ENCODE measurements around the gene EMILIN2. TPM values are rescaled to one million over a fixed set of nuclear protein-coding genes. Genes with fewer than 3 reads are reported as not detected.

Gene EMILIN2
- polyA plus RNA-seq, 2 of the 4 experiments (the other 2 are of a cell fraction), result 5.4 to 7.8 TPM

GRCh38 chr18:2927745-2928144 is 80.9 kb downstream of the EMILIN2 start:
- TF ChIP-seq FOSL2 (IDR thresholded peaks at IDR 0.05) (no peak), FOSL2 (CRISPR knock-in tag; IDR thresholded peaks at IDR 0.05) (no peak), NPAS2 (CRISPR knock-in tag; IDR thresholded peaks at IDR 0.05; ENCODE audit: borderline replicate concordance) (no peak), HEYL (CRISPR knock-in tag; IDR thresholded peaks at IDR 0.05) (no peak), HDAC2 (IDR thresholded peaks at IDR 0.05) (no peak), E2F6 (IDR thresholded peaks at IDR 0.05; ENCODE audit: borderline replicate concordance, low read depth) (no peak), SREBF2 (IDR thresholded peaks at IDR 0.05) (no peak), KDM1A (IDR thresholded peaks at IDR 0.05; ENCODE audit: low read depth) (no peak), EHF (CRISPR knock-in tag; IDR thresholded peaks at IDR 0.05) (no peak), FOXS1 (CRISPR knock-in tag; IDR thresholded peaks at IDR 0.05) (no peak), PBX3 (IDR thresholded peaks at IDR 0.05) (no peak), KDM5A (IDR thresholded peaks at IDR 0.05) (no peak)
- TF ChIP-seq, protein P1, sequence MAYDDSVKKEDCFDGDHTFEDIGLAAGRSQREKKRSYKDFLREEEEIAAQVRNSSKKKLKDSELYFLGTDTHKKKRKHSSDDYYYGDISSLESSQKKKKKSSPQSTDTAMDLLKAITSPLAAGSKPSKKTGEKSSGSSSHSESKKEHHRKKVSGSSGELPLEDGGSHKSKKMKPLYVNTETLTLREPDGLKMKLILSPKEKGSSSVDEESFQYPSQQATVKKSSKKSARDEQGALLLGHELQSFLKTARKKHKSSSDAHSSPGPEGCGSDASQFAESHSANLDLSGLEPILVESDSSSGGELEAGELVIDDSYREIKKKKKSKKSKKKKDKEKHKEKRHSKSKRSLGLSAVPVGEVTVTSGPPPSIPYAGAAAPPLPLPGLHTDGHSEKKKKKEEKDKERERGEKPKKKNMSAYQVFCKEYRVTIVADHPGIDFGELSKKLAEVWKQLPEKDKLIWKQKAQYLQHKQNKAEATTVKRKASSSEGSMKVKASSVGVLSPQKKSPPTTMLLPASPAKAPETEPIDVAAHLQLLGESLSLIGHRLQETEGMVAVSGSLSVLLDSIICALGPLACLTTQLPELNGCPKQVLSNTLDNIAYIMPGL (CRISPR knock-in tag; IDR thresholded peaks at IDR 0.05; ENCODE audit: borderline replicate concordance), result no peak

GRCh38 chr18:2932247-2933181 is 85.7 kb downstream of the EMILIN2 start:
- Histone ChIP-seq H3K4me1 (peaks cover 29% of the 10 kb centered on the region), H3K4me3 (no peak overlapping the region), H3K9me3 (no peaks in the 10 kb centered on the region), H3K4me2 (peak overlapping the region; percentile 58), H3K27ac (peak overlapping the region; percentile 27 to 71; a peak in 4 of 6 replicates)
- peak; percentile 77 for TF ChIP-seq CTCF (IDR thresholded peaks at IDR 0.05)
- no peak for TF ChIP-seq FOSL2 (IDR thresholded peaks at IDR 0.05)
- TF ChIP-seq FOSL2 (CRISPR knock-in tag; IDR thresholded peaks at IDR 0.05), result no peak
- TF ChIP-seq JUN (IDR thresholded peaks at IDR 0.05), result no peak
- no peak for TF ChIP-seq HOXB5 (CRISPR knock-in tag; IDR thresholded peaks at IDR 0.05)
- TF ChIP-seq, protein P2, sequence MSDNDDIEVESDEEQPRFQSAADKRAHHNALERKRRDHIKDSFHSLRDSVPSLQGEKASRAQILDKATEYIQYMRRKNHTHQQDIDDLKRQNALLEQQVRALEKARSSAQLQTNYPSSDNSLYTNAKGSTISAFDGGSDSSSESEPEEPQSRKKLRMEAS (IDR thresholded peaks at IDR 0.05), result no peak
- TF ChIP-seq MAFK (IDR thresholded peaks at IDR 0.05; ENCODE audit: partially characterized antibody), result peak; percentile 26
- TF ChIP-seq SMC3 (IDR thresholded peaks at IDR 0.05), result peak; percentile 78
- TF ChIP-seq BHLHE40 (IDR thresholded peaks at IDR 0.05; ENCODE audit: low read depth, low read length), result no peak
- TF ChIP-seq HEYL (CRISPR knock-in tag; IDR thresholded peaks at IDR 0.05), result no peak
- TF ChIP-seq RAD21 (conservative IDR thresholded peaks at IDR 0.05 in 1 of 2, IDR thresholded peaks at IDR 0.05 in 1 of 2), result peak; percentile 80 to 86
- TF ChIP-seq MYC (IDR thresholded peaks at IDR 0.05; ENCODE audit: borderline replicate concordance, low read length), result no peak
- peak; percentile 54 to 55; a peak in 4 of 6 replicates for ATAC-seq
- peak; percentile 21 to 50 for DNase-seq (ENCODE audit: low read depth in 1 of 2, low spot score in 1 of 2)
- ChIA-PET CTCF (interaction anchor here (0.6 to 3.2 kb wide), 22 partner anchors 9 to 734 kb away, joined by 3 to 35 read pairs (median 3); no protein-coding TSS in a partner anchor), POLR2A (interaction anchor here (0.8 kb wide), 1 partner anchor 312 kb away, joined by 3 read pairs; no protein-coding TSS in a partner anchor)
- 64% methylated on average over 5 of the region's 10 CpGs for WGBS (ENCODE audit: missing lambda C conversion rate)
- no peak for FAIRE-seq

More at GRCh38 chr18:2927745-2928144, 80.9 kb downstream of the EMILIN2 start:
- DNase-seq (ENCODE audit: low read depth in 1 of 2, low spot score in 1 of 2) (no peak), FAIRE-seq (no peak), ATAC-seq (no peak)
- ChIA-PET POLR2A (no interaction called here), CTCF (interaction anchor here (1.0 to 2.1 kb wide), 4 partner anchors 34 to 318 kb away, joined by 3 to 8 read pairs (median 6); no protein-coding TSS in a partner anchor)
- no peaks in the 10 kb centered on the region for H3K9me3 ChIP-seq
- H3K4me3 ChIP-seq, result no peak overlapping the region
- 91% methylated on average over 8 of the region's 8 CpGs for WGBS (ENCODE audit: missing lambda C conversion rate)
- H3K27ac ChIP-seq, result no peak overlapping the region
- peaks cover 5% of the 10 kb centered on the region for H3K4me1 ChIP-seq
- no peak overlapping the region for H3K4me2 ChIP-seq
